ENCODE data around the gene MAGI2.

DNA sequence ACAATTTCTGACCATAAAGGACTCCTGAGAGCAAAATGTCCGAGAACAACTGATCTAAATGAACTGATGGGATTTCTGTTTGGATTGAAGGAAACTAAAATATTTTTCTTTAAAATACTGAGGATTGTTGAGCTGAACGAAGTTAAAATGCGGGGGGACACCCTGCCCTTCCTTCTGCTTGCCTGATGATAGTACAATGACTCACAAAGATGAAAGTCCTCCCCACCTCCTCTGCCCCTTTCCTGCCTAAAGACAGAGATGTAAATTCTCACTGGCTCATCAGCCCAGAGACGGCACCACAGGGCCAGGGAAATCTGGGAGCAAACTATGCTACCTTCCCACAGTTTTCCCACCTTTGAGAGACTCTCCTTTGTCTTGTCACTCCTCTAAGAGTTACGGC is 1474.2 kb downstream of the MAGI2 start:
- TF ChIP-seq POLR2A (IDR thresholded peaks at IDR 0.05; ENCODE audit: low read length), result no peak
- TF ChIP-seq GATA1 (IDR thresholded peaks at IDR 0.05; ENCODE audit: low read depth, low read length), result no peak
